Astrocyte of the hippocampus (primary cell): ENCODE results near the gene BCOR.

Experiments used
- DNase-seq: peaks from one replicate; pipeline ENCODE4 v3.0.0; 2011; ENCODE audit warnings: low read depth, low spot score

BCOR gene

GRCh38 chrX:40019541-40019940 is 78.2 kb downstream of the BCOR start:
- no peak for DNase-seq

- DNase-seq = no peak
These were observed 79.7 kb downstream of the BCOR start for GRCh38 chrX:40018041-40018440.

DNA sequence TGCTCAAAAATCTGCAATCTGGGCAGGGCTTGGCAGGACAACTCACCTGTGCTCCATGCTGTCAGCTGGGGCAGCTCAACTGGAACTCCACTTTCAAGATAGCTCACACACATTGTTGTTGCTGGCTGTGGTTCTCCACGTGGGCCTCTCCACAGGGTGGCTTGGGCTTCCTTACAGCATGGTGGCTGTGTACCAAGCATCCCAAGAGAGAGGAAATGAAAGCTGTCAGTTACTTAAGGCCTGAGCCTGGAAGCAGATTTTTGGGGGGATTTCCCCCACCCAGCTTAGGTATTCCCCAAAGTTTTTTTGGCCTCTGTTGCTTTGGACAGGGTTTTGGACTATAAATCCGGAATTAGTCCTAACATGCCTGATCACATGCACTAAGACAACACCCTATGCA is 81.0 kb downstream of the BCOR start:
- no peak for DNase-seq

- DNase-seq = no peak
These were observed 82.1 kb downstream of the BCOR start for GRCh38 chrX:40015693-40016092.

DNA sequence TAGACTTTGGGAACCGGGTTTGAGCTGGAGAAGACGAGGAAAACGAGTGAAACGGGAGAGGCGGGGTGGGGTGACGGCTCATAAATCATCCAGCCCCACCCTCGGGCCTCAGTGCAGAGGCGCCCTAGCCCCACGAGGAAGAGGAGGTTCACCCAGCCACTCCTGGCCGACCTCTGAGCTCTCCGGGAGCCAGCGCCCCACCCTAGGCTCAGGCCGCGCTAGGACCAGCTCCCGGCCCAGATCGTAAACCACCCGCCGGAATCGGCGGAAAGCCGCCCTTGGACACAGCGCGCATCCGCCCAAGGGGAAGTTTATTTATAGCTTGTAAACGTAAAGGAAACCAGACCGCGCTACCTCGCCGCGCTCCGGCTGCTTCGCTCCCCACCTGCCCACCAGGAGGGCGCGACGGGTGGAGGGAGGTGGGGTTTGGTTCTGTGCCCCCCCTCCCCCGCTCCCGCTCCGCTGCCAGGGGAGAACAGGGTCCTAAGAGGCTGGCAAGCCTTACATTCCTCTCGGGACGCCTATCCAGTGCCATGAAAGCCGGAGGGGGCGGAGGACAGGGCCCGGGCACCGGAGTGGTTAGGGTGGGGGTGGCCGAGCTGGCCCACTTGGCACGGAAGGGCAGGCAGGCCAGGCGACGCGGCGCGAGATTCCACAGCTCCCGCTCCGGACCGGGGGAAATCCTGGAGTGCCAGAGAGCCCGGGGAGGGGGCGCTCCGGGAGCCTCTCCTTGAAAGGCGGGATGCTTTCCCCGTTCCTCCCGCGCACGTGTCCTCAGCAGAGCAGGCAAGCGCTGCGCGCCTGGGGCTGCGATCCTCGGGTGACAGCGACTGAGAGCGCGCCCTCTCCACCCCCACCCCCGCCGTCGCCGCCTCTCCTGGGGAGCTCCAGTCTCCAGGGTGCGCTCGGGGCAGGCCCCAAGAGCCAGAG is 84.2 kb downstream of the BCOR start:
- peak; percentile 69 for DNase-seq

- DNase-seq = peak; percentile 52
These were observed 84.9 kb downstream of the BCOR start for GRCh38 chrX:40012868-40013265.

- peak; percentile 60 for DNase-seq
These were observed 85.5 kb downstream of the BCOR start for GRCh38 chrX:40012039-40012867.

GRCh38 chrX:40011322-40012038 is 86.3 kb downstream of the BCOR start:
- DNase-seq = no peak

DNA sequence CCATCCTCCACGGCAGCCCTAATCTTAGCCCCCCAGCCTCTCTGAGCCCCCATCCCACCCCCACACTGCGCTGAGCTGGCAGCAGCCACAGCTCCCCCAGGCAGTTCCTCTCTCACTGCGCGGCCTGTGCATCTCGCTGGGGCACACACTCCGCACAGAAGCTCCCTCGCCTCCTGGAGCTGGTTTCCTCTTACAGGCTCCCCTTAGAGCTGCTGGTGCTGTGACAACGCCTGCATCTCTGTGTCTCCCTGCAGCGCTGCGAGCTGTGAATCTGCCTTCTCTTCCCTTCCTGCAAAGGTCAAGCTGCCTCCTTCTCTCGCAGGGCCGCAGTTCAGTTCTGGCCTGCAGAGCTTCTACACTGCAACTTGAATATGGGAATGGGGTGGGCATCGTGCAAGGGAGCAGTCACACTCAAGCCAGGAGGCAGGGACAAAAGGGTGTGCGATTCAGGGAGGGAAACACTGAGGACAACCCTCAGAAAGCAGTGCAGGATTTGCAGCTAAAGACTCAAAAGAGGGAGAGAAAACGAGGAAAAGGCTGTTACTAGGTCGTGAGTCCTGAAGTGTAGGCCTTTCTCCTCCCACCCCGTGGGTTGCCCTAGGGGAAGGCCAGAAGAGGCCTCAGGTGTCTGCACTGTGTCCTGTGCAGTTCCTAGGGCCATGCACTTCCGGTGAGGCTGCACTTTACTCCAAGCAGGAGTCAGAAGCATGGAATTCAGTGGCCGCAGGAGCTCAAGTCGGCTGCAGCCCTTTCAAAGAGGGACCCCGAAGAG is 87.0 kb downstream of the BCOR start:
- DNase-seq = no peak

DNA sequence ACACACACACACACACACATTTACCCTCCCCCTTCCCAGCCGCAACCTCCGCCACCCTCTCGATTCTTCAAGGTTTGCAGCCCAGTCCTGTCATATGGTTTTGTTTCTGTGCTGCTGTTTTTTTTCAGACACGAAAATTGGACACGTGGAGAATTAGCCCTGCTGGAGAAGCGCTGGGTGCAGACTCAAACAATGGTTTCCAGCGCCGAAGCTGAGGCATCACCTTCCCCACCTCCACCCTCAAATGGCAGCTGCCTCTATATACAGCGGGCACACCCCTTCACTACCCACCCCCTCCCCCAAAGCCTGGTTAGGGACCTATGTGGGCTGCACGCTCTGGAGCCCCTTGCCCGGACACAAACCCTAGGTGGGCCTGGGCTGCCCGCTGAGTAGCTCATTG is 87.9 kb downstream of the BCOR start:
- no peak for DNase-seq

DNA sequence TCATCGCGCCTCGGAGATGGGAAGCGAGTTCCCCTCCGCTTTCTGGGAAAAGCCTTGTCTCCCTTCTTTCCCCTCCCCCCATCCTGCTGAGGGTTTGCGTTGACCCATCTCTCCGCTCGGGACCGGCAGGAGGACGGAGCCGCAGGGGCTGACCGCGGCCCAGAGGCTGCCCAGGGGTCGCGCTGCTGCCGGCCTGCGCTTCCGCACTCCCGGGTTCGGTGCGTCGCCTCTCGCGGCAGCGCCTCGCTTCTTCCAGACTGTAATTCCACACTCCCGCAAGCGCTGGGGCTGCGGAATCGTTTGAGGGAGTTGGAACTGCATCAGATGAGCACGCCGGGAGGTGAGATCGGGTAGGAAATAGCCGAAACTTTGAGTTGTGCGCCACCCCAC is 88.3 kb downstream of the BCOR start:
- DNase-seq = no peak

- peak; percentile 50 for DNase-seq
These were observed 88.8 kb downstream of the BCOR start for GRCh38 chrX:40008791-40009461.

GRCh38 chrX:40007756-40008705 is 89.7 kb downstream of the BCOR start:
- no peak for DNase-seq

- DNase-seq = no peak
These were observed 90.5 kb downstream of the BCOR start for GRCh38 chrX:40007131-40007755.

DNA sequence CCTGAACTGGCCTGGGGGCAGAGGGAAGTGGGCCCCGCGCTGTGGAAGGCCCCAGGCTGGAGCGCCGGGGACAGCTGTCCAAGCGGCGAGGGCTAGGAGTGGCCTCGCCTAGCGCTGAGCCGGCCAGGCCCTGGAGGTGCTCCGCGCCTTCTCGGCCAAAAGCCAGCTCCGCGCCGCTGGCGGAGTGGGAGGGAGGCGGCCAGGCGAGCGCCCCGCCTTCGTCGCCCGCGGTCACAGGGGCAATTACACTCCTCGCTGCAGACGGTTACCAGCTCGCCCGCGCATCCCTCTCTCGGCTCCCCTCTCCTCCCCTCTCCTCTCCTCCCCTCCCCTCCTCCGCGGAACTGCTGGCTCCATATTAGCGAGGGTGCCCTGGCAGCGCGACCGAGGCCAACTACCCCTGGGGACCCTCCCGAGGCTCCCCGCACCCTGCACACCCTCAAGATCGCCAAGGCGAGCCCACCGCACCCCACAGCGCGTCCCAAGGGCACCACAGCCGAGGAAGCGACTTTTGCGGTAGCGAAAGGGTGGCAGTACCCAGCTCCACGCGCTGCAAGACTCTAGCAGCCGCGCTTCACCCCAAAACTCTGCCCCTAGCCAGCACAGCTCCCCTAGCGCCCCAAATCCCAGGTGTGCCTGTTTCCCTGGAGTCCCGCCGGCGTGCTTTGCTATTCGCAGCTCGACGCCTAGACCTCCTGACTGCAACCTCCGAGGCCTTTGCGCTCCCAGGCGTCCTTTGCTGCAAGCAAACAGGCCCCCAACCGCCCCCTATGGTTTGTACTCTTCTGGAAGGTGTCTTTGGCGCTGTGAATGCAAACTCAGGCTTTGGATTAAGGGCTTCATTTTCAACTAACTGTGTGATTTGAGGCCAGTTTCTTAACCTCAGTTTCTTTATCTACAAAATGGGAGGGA is 91.4 kb downstream of the BCOR start:
- peak; percentile 51 for DNase-seq

DNA sequence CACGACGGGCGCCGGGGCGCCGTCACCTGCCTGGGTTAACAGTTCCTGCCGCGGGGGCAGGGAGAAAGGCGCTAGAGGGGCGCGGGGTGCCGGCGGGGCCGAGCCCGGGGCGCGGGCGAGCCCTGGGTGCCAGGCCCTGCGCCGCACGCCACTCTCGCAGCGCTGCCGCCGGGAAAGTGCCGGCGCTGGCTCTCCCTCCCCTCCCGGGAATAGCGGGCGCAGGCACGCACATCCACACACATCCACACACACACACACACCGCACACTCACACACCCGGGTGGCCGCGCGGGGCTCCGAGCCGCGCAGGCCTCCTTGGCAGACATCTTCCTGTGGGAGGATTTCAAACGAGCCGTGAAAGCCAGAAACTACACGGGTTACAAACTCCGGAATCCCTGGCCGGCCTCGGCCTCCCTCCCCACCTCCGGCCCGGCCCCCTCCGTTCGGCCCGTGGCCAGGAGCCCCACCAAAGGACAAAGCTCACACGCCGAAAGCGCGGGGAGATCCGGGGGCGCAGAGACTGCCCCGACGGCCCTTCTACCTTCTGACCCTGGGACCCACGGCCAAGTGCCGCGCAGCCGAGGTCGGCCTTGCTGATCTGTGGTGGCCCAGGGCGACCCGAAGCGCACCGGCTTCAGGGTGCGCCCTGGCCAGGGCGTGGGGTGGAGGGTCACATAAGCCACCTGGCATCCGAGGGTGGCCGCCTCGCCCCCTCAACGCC is 92.3 kb downstream of the BCOR start:
- no peak for DNase-seq

DNA sequence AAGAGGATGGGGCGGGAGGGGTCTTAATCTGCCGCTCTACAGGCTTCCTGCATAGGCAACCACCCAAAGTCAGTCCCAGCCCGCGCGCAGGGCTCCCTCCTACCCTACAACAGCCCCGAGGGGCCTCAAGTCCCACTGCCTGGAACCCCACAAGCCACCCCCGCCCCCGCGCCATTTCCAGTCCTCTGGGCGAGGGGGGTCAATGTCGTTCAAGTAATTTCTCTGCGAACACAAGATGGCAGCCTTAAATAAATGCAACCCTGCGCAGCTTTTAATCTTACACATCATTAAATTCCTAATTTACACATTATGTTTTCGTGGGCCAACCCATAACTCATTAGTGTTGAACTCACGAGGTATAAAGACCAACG is 92.9 kb downstream of the BCOR start:
- DNase-seq = no peak

- no peak for DNase-seq
These were observed 93.6 kb downstream of the BCOR start for GRCh38 chrX:40004246-40004535.
